Chondrocyte (in vitro differentiated cells): ENCODE results near the gene PRR5L. TPM values are rescaled to one million over a fixed set of nuclear protein-coding genes. Genes with fewer than 3 reads are reported as not detected.

ENCODE experiments used
- DNase-seq: peaks from one replicate; pipeline ENCODE4 v3.0.0; 2021; ENCODE audit warnings: mixed read lengths, low spot score
- H3K27ac Mint-ChIP-seq: one replicate; pipeline ENCODE4 v1.8.0; 2021; ENCODE audit warnings: mild to moderate bottlenecking, moderate library complexity, mixed read lengths; ENCODE audit not compliant: unreplicated experiment
- H3K27me3 Mint-ChIP-seq: 2 replicates; pipeline ENCODE4 v1.8.0; 2021; ENCODE audit warnings: low read depth, mixed read lengths
- H3K36me3 Mint-ChIP-seq: 2 replicates; pipeline ENCODE4 v1.8.0; 2021; ENCODE audit warnings: low read depth, mixed read lengths
- H3K4me1 Mint-ChIP-seq: 2 replicates; pipeline ENCODE4 v1.8.0; 2021; ENCODE audit warnings: low read depth, mild to moderate bottlenecking, mixed read lengths
- H3K4me3 Mint-ChIP-seq: one replicate; pipeline ENCODE4 v1.8.0; 2021; ENCODE audit warnings: mild to moderate bottlenecking, moderate library complexity, mixed read lengths; ENCODE audit not compliant: unreplicated experiment
- H3K9me3 Mint-ChIP-seq: 2 replicates; pipeline ENCODE4 v1.8.0; 2021; ENCODE audit warnings: low read depth, mixed read lengths
- total RNA-seq: library from RNA; stranded (reverse); gene quantifications from 3 replicates; pipeline ENCODE4 v1.2.1, GENCODE V29; 2021
- TF ChIP-seq, protein P1 (sequence below): fragments of 200-600 bp; sonication (generic); IDR thresholded peaks from 2 replicates; pipeline ENCODE4 v1.5.0; 2021; ENCODE audit warnings: antibody characterized with exemption, mild to moderate bottlenecking, moderate library complexity

The PRR5L gene
- total RNA-seq, 1 donor from 2014 or later = 50.7 TPM

DNA sequence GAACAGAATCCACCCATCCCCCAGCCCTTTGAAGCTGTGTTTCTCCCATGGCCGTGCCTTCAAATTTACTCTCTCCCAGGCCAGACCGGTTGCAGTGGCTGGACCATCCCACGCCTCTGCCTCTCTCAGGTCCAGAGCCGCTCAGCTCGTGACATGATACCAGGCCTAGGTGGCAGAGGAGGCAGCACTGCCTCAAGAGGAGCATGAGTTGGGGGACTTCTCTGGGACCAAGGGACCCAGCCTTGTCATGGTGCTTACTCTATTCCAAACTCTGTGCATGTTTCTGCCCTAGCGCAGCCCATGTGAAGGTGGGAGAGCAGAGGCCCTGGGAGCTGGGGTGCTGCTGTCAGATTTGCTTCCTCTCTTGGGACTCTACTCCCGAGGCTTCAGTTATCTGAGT is 163.0 kb downstream of the PRR5L start:
- H3K9me3 Mint-ChIP-seq = no peaks in the 10 kb centered on the region
- TF ChIP-seq, protein P1, sequence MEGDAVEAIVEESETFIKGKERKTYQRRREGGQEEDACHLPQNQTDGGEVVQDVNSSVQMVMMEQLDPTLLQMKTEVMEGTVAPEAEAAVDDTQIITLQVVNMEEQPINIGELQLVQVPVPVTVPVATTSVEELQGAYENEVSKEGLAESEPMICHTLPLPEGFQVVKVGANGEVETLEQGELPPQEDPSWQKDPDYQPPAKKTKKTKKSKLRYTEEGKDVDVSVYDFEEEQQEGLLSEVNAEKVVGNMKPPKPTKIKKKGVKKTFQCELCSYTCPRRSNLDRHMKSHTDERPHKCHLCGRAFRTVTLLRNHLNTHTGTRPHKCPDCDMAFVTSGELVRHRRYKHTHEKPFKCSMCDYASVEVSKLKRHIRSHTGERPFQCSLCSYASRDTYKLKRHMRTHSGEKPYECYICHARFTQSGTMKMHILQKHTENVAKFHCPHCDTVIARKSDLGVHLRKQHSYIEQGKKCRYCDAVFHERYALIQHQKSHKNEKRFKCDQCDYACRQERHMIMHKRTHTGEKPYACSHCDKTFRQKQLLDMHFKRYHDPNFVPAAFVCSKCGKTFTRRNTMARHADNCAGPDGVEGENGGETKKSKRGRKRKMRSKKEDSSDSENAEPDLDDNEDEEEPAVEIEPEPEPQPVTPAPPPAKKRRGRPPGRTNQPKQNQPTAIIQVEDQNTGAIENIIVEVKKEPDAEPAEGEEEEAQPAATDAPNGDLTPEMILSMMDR = no peak
- no peak for DNase-seq
- peaks cover 50% of the 10 kb centered on the region for H3K4me1 Mint-ChIP-seq
- H3K36me3 Mint-ChIP-seq = peaks cover 32% of the 10 kb centered on the region
- H3K4me3 Mint-ChIP-seq = no peak overlapping the region
- H3K27me3 Mint-ChIP-seq = no peaks in the 10 kb centered on the region
- H3K27ac Mint-ChIP-seq = no peak overlapping the region

DNA sequence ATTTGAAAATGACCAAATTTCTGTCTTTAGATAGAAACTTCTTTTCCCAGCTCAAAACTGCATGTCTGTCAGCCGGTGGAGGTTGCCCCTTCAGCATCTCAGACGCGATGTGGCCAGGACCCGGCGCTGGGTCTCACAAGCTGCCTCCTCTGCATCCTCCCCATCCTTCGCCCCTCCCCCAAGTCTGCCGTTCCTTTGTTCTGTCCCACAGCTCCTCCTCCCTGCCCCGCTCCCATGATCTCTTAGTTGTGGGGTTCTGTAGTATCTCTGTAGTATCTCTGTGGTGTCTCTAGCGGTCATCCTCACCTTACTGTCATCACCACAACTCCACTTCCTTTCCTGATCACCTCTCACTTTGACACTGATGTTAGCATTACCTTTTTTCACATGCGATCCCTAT is 164.1 kb downstream of the PRR5L start:
- no peak overlapping the region for H3K4me3 Mint-ChIP-seq
- H3K4me1 Mint-ChIP-seq = peaks cover 50% of the 10 kb centered on the region
- H3K27ac Mint-ChIP-seq = peak overlapping the region; percentile 15
- H3K9me3 Mint-ChIP-seq = no peaks in the 10 kb centered on the region
- H3K36me3 Mint-ChIP-seq = peaks cover 30% of the 10 kb centered on the region
- H3K27me3 Mint-ChIP-seq = no peaks in the 10 kb centered on the region
- no peak for DNase-seq
- TF ChIP-seq, protein P1 = no peak

DNA sequence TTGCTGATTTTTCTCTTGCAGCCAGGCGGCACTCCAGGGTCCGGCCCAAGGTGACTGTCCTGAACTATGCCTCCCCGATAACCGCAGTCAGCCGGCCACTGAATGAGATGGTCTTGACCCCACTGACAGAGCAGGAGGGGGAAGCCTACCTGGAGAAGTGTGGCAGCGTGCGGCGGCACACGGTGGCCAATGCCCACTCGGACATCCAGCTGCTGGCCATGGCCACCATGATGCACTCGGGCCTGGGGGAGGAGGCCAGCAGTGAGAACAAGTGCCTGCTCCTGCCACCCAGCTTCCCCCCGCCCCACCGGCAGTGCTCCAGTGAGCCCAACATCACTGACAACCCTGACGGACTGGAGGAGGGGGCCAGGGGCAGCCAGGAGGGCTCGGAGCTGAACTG is 166.2 kb downstream of the PRR5L start:
- H3K4me1 Mint-ChIP-seq = peaks cover 44% of the 10 kb centered on the region
- no peaks in the 10 kb centered on the region for H3K27me3 Mint-ChIP-seq
- no peak overlapping the region for H3K27ac Mint-ChIP-seq

DNA sequence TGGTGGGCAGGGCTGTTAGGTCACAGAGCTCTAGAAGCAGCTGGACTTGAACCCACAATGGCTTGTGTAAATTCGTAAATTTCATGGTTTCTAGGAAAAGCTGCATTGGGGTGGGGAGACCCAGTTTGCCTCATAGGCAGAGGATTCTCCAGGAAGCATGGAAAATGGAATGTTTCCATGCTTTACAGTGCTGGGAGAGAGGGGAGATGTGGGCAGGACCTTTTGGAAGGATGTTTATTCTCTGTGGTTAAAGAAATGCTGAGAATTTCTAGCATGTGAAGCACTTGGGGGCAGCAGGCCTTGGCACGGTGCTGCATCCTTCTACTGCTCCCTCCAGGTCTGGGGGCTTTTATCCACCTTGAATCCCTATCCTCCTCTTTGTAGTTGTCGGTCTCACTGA is 167.7 kb downstream of the PRR5L start:
- peak overlapping the region; percentile 4 for H3K4me3 Mint-ChIP-seq
- no peaks in the 10 kb centered on the region for H3K27me3 Mint-ChIP-seq
- peaks cover 28% of the 10 kb centered on the region for H3K36me3 Mint-ChIP-seq
- peaks cover 45% of the 10 kb centered on the region for H3K4me1 Mint-ChIP-seq
- TF ChIP-seq, protein P1 = no peak
- DNase-seq = no peak
- peak overlapping the region; percentile 79 for H3K27ac Mint-ChIP-seq
- peaks cover 2% of the 10 kb centered on the region for H3K9me3 Mint-ChIP-seq

More for the DNA sequence above, 166.2 kb downstream of the PRR5L start:
- no peak for DNase-seq
- Mint-ChIP-seq H3K36me3 (peaks cover 35% of the 10 kb centered on the region), H3K4me3 (no peak overlapping the region), H3K9me3 (peaks cover 2% of the 10 kb centered on the region)
- TF ChIP-seq, protein P1 = no peak

DNA sequence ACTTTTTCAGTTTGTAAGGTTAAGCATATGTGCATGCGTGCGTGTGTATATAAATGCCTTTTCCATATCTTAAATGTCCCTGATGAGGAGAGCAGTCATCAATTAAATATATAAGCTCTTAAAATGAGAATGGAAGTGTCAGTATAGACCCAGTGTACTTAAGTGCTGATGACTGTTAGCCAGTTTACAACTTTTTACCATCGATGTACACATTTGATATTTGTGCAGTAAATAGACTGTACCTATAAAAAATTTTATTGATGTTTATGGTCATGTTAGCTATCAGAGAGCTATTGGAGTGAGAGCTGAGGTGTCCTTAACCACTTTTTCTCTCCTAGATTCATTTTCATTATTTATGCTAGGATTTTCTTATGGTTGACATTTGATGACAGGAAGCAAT is 168.6 kb downstream of the PRR5L start:
- TF ChIP-seq, protein P1 = no peak
- H3K27ac Mint-ChIP-seq = peak overlapping the region; percentile 75
- peaks cover 2% of the 10 kb centered on the region for H3K9me3 Mint-ChIP-seq
- peaks cover 54% of the 10 kb centered on the region for H3K4me1 Mint-ChIP-seq
- H3K36me3 Mint-ChIP-seq = peaks cover 28% of the 10 kb centered on the region
- no peaks in the 10 kb centered on the region for H3K27me3 Mint-ChIP-seq
- no peak overlapping the region for H3K4me3 Mint-ChIP-seq
- DNase-seq = no peak
